WI38 (cell line): ENCODE measurements around the gene MOV10L1.

Experiments used
- H3K4me3 ChIP-seq: 2 replicates; pipeline ENCODE4 v1.5.1; 2011; ENCODE audit warnings: low read depth, mild to moderate bottlenecking, control low read depth, low read length
- CTCF ChIP-seq: IDR thresholded peaks from 2 replicates; pipeline ENCODE4 v1.5.1; 2012; ENCODE audit warnings: low read depth, mild to moderate bottlenecking, control low read depth, low read length

MOV10L1 gene

GRCh38 chr22:50046481-50047245 is 43.1 kb upstream of the MOV10L1 start:
- H3K4me3 ChIP-seq = no peak overlapping the region
- no peak for TF ChIP-seq CTCF

- no peak overlapping the region for H3K4me3 ChIP-seq
- TF ChIP-seq CTCF = no peak
Measured at GRCh38 chr22:50047346-50047745, 42.5 kb upstream of the MOV10L1 start.

GRCh38 chr22:50048061-50048765 is 41.6 kb upstream of the MOV10L1 start:
- TF ChIP-seq CTCF = no peak

GRCh38 chr22:50048836-50049235 is 41.0 kb upstream of the MOV10L1 start:
- H3K4me3 ChIP-seq = no peak overlapping the region
- TF ChIP-seq CTCF = no peak

More at GRCh38 chr22:50048061-50048765, 41.6 kb upstream of the MOV10L1 start:
- H3K4me3 ChIP-seq = no peak overlapping the region

- TF ChIP-seq CTCF = no peak
- H3K4me3 ChIP-seq = no peak overlapping the region
Measured at GRCh38 chr22:50049299-50050195, 40.3 kb upstream of the MOV10L1 start.

GRCh38 chr22:50051930-50052329 is 37.9 kb upstream of the MOV10L1 start:
- TF ChIP-seq CTCF = no peak
- no peak overlapping the region for H3K4me3 ChIP-seq
